ENCODE results near the gene GCK. TPM values are rescaled to one million over a fixed set of nuclear protein-coding genes. Genes with fewer than 3 reads are reported as not detected.
A peak's percentile ranks its signal among the peaks of the same experiment; 100 is the strongest.

GCK gene
- total RNA-seq, 1 donor from 2014 or later, result 43.9 TPM

GRCh38 chr7:44100458-44101302 is 88.6 kb downstream of the GCK start:
- Mint-ChIP-seq H3K9me3 (ENCODE audit: unreplicated experiment) (no peaks in the 10 kb centered on the region), H3K27me3 (ENCODE audit: unreplicated experiment) (peaks cover 7% of the 10 kb centered on the region), H3K36me3 (ENCODE audit: unreplicated experiment) (no peaks in the 10 kb centered on the region), H3K27ac (ENCODE audit: unreplicated experiment) (peak overlapping the region; percentile 85), H3K4me3 (ENCODE audit: unreplicated experiment) (peak overlapping the region; percentile 15), H3K4me1 (ENCODE audit: low read depth, unreplicated experiment) (peaks cover 11% of the 10 kb centered on the region)
- TF ChIP-seq CTCF (IDR thresholded peaks at IDR 0.05; ENCODE audit: partially characterized antibody, unreplicated experiment), result no peak
- DNase-seq, result peak; percentile 40

- TF ChIP-seq CTCF (IDR thresholded peaks at IDR 0.05; ENCODE audit: partially characterized antibody, unreplicated experiment), result no peak
- Mint-ChIP-seq H3K4me3 (ENCODE audit: unreplicated experiment) (no peak overlapping the region), H3K4me1 (ENCODE audit: low read depth, unreplicated experiment) (peaks cover 11% of the 10 kb centered on the region), H3K27ac (ENCODE audit: unreplicated experiment) (peak overlapping the region; percentile 73), H3K9me3 (ENCODE audit: unreplicated experiment) (no peaks in the 10 kb centered on the region), H3K27me3 (ENCODE audit: unreplicated experiment) (peaks cover 5% of the 10 kb centered on the region), H3K36me3 (ENCODE audit: unreplicated experiment) (no peaks in the 10 kb centered on the region)
- no peak for DNase-seq
These were observed 89.6 kb downstream of the GCK start for GRCh38 chr7:44099669-44100068.

GRCh38 chr7:44098092-44099068 is 90.9 kb downstream of the GCK start:
- H3K27me3 Mint-ChIP-seq (ENCODE audit: unreplicated experiment), result peaks cover 5% of the 10 kb centered on the region
- no peak overlapping the region for H3K4me3 Mint-ChIP-seq (ENCODE audit: unreplicated experiment)
- peaks cover 11% of the 10 kb centered on the region for H3K4me1 Mint-ChIP-seq (ENCODE audit: low read depth, unreplicated experiment)
- H3K27ac Mint-ChIP-seq (ENCODE audit: unreplicated experiment), result no peak overlapping the region
- DNase-seq, result no peak
- no peak for TF ChIP-seq CTCF (IDR thresholded peaks at IDR 0.05; ENCODE audit: partially characterized antibody, unreplicated experiment)
- H3K9me3 Mint-ChIP-seq (ENCODE audit: unreplicated experiment), result no peaks in the 10 kb centered on the region
- no peaks in the 10 kb centered on the region for H3K36me3 Mint-ChIP-seq (ENCODE audit: unreplicated experiment)

- Mint-ChIP-seq H3K4me1 (ENCODE audit: low read depth, unreplicated experiment) (peaks cover 9% of the 10 kb centered on the region), H3K27ac (ENCODE audit: unreplicated experiment) (no peak overlapping the region), H3K36me3 (ENCODE audit: unreplicated experiment) (no peaks in the 10 kb centered on the region), H3K4me3 (ENCODE audit: unreplicated experiment) (no peak overlapping the region), H3K9me3 (ENCODE audit: unreplicated experiment) (no peaks in the 10 kb centered on the region), H3K27me3 (ENCODE audit: unreplicated experiment) (peaks cover under 1% of the 10 kb centered on the region)
- no peak for DNase-seq
- no peak for TF ChIP-seq CTCF (IDR thresholded peaks at IDR 0.05; ENCODE audit: partially characterized antibody, unreplicated experiment)
These were observed 91.9 kb downstream of the GCK start for GRCh38 chr7:44097064-44097932.

Data from glutamatergic neuron (in vitro differentiated cells).